ENCODE measurements around the gene NEDD9.

The NEDD9 gene

GRCh38 chr6:11211254-11211653 lies 21.2 kb downstream of the NEDD9 start:
- H3K36me3 ChIP-seq (replicated peaks; ENCODE audit: insufficient read depth, low read length), result no peaks in the 10 kb centered on the region
- H3F3A ChIP-seq (ENCODE audit: insufficient read depth, low read length), result no peaks in the 10 kb centered on the region
- H3K4me2 ChIP-seq (ENCODE audit: low read depth, low read length), result no peak overlapping the region
- no peaks in the 10 kb centered on the region for H3K9me3 ChIP-seq (replicated peaks; ENCODE audit: insufficient read depth, low read length)
- no peak overlapping the region for H3K27ac ChIP-seq (ENCODE audit: low read length)
- H3K9ac ChIP-seq (ENCODE audit: low read length), result no peak overlapping the region
- no peaks in the 10 kb centered on the region for H3K27me3 ChIP-seq (replicated peaks; ENCODE audit: insufficient read depth, low read length)
- no peak for DNase-seq
- no peaks in the 10 kb centered on the region for H3K9me2 ChIP-seq (replicated peaks; ENCODE audit: insufficient read depth, low read length)
- TF ChIP-seq, protein P1, sequence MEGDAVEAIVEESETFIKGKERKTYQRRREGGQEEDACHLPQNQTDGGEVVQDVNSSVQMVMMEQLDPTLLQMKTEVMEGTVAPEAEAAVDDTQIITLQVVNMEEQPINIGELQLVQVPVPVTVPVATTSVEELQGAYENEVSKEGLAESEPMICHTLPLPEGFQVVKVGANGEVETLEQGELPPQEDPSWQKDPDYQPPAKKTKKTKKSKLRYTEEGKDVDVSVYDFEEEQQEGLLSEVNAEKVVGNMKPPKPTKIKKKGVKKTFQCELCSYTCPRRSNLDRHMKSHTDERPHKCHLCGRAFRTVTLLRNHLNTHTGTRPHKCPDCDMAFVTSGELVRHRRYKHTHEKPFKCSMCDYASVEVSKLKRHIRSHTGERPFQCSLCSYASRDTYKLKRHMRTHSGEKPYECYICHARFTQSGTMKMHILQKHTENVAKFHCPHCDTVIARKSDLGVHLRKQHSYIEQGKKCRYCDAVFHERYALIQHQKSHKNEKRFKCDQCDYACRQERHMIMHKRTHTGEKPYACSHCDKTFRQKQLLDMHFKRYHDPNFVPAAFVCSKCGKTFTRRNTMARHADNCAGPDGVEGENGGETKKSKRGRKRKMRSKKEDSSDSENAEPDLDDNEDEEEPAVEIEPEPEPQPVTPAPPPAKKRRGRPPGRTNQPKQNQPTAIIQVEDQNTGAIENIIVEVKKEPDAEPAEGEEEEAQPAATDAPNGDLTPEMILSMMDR (IDR thresholded peaks at IDR 0.05; ENCODE audit: low read length), result no peak
- TF ChIP-seq EZH2 (optimal IDR thresholded peaks at IDR 0.05; ENCODE audit: low read depth, low read length), result no peak
- no peak for TF ChIP-seq EZH2phosphoT487 (IDR thresholded peaks at IDR 0.05; ENCODE audit: low read length)
- no peak overlapping the region for H2AFZ ChIP-seq (ENCODE audit: low read length)
- H3K4me1 ChIP-seq (ENCODE audit: low read length), result no peaks in the 10 kb centered on the region
- H3K4me3 ChIP-seq (ENCODE audit: low read length), result no peak overlapping the region
- H4K20me1 ChIP-seq (ENCODE audit: insufficient read depth, low read length), result no peaks in the 10 kb centered on the region
- no peaks in the 10 kb centered on the region for H3K79me2 ChIP-seq (ENCODE audit: low read length)

GRCh38 chr6:11210386-11211138 lies 21.9 kb downstream of the NEDD9 start:
- H3K9me2 ChIP-seq (replicated peaks; ENCODE audit: insufficient read depth, low read length), result no peaks in the 10 kb centered on the region
- no peaks in the 10 kb centered on the region for H3K4me1 ChIP-seq (ENCODE audit: low read length)
- no peak overlapping the region for H3K27ac ChIP-seq (ENCODE audit: low read length)
- no peaks in the 10 kb centered on the region for H3K9me3 ChIP-seq (replicated peaks; ENCODE audit: insufficient read depth, low read length)
- H3K4me2 ChIP-seq (ENCODE audit: low read depth, low read length), result no peak overlapping the region
- no peak for TF ChIP-seq EZH2phosphoT487 (IDR thresholded peaks at IDR 0.05; ENCODE audit: low read length)
- no peak for TF ChIP-seq EZH2 (optimal IDR thresholded peaks at IDR 0.05; ENCODE audit: low read depth, low read length)
- TF ChIP-seq, protein P1 (IDR thresholded peaks at IDR 0.05; ENCODE audit: low read length), result no peak
- no peaks in the 10 kb centered on the region for H3K27me3 ChIP-seq (replicated peaks; ENCODE audit: insufficient read depth, low read length)
- no peak overlapping the region for H3K4me3 ChIP-seq (ENCODE audit: low read length)
- no peaks in the 10 kb centered on the region for H3F3A ChIP-seq (ENCODE audit: insufficient read depth, low read length)
- no peaks in the 10 kb centered on the region for H3K36me3 ChIP-seq (replicated peaks; ENCODE audit: insufficient read depth, low read length)
- no peaks in the 10 kb centered on the region for H3K79me2 ChIP-seq (ENCODE audit: low read length)
- H3K9ac ChIP-seq (ENCODE audit: low read length), result no peak overlapping the region
- no peak for DNase-seq
- H4K20me1 ChIP-seq (ENCODE audit: insufficient read depth, low read length), result no peaks in the 10 kb centered on the region
- no peak overlapping the region for H2AFZ ChIP-seq (ENCODE audit: low read length)

- no peaks in the 10 kb centered on the region for H3K9me2 ChIP-seq (replicated peaks; ENCODE audit: insufficient read depth, low read length)
- H3K4me1 ChIP-seq (ENCODE audit: low read length), result no peaks in the 10 kb centered on the region
- TF ChIP-seq EZH2phosphoT487 (IDR thresholded peaks at IDR 0.05; ENCODE audit: low read length) (no peak), EZH2 (optimal IDR thresholded peaks at IDR 0.05; ENCODE audit: low read depth, low read length) (no peak)
- TF ChIP-seq, protein P1 (IDR thresholded peaks at IDR 0.05; ENCODE audit: low read length), result no peak
- H3F3A ChIP-seq (ENCODE audit: insufficient read depth, low read length), result no peaks in the 10 kb centered on the region
- no peak overlapping the region for H3K27ac ChIP-seq (ENCODE audit: low read length)
- H3K79me2 ChIP-seq (ENCODE audit: low read length), result no peaks in the 10 kb centered on the region
- no peaks in the 10 kb centered on the region for H3K36me3 ChIP-seq (replicated peaks; ENCODE audit: insufficient read depth, low read length)
- no peaks in the 10 kb centered on the region for H3K27me3 ChIP-seq (replicated peaks; ENCODE audit: insufficient read depth, low read length)
- no peaks in the 10 kb centered on the region for H4K20me1 ChIP-seq (ENCODE audit: insufficient read depth, low read length)
- H2AFZ ChIP-seq (ENCODE audit: low read length), result no peak overlapping the region
- no peak overlapping the region for H3K4me3 ChIP-seq (ENCODE audit: low read length)
- no peaks in the 10 kb centered on the region for H3K9me3 ChIP-seq (replicated peaks; ENCODE audit: insufficient read depth, low read length)
- H3K9ac ChIP-seq (ENCODE audit: low read length), result no peak overlapping the region
- no peak overlapping the region for H3K4me2 ChIP-seq (ENCODE audit: low read depth, low read length)
- DNase-seq, result no peak
Observed at GRCh38 chr6:11209906-11210305, 22.6 kb downstream of the NEDD9 start.

Data from MM.1S (cell line).